H9 (cell line): ENCODE results near the gene HPS4. TPM values are rescaled to one million over a fixed set of nuclear protein-coding genes. Genes with fewer than 3 reads are reported as not detected.

ENCODE experiments used
- DNase-seq: peaks from one replicate; pipeline ENCODE4 v3.0.0-alpha.2; 2017
- H2AFZ ChIP-seq: one replicate; pipeline ENCODE4 v1.6.1; 2013; ENCODE audit warnings: mild to moderate bottlenecking, low read length, control low read depth, moderate library complexity
- H2AK5ac ChIP-seq: 2 replicates; pipeline ENCODE4 v1.6.1; 2013; ENCODE audit warnings: low read length, control low read depth, mixed read lengths; ENCODE audit not compliant: insufficient read length
- H2BK120ac ChIP-seq: one replicate; pipeline ENCODE4 v1.6.1; 2013; ENCODE audit warnings: low read depth, mild to moderate bottlenecking, low read length, control low read depth, inconsistent platforms; ENCODE audit not compliant: poor library complexity, severe bottlenecking
- H2BK12ac ChIP-seq: 2 replicates; pipeline ENCODE4 v1.6.1; 2013; ENCODE audit warnings: low read length, control low read depth, mixed read lengths, low read depth; ENCODE audit not compliant: insufficient read length
- H2BK15ac ChIP-seq: 2 replicates; pipeline ENCODE4 v1.6.1; 2013; ENCODE audit warnings: low read depth, low read length, control low read depth
- H2BK20ac ChIP-seq: one replicate; pipeline ENCODE4 v1.6.1; 2013; ENCODE audit warnings: low read depth, mild to moderate bottlenecking, low read length, control low read depth, inconsistent platforms; ENCODE audit not compliant: poor library complexity, severe bottlenecking
- H2BK5ac ChIP-seq: 2 replicates; pipeline ENCODE4 v1.6.1; 2013; ENCODE audit warnings: low read length, control low read depth, mixed read lengths; ENCODE audit not compliant: insufficient read length
- H3K14ac ChIP-seq: 2 replicates; pipeline ENCODE4 v1.6.1; 2013; ENCODE audit warnings: low read length, control low read depth; ENCODE audit not compliant: insufficient read depth
- H3K18ac ChIP-seq: 2 replicates; pipeline ENCODE4 v1.6.1; 2013; ENCODE audit warnings: low read depth, mild to moderate bottlenecking, mixed read lengths, low read length, control low read depth; ENCODE audit not compliant: insufficient read length
- H3K23ac ChIP-seq: 2 replicates; pipeline ENCODE4 v1.6.1; 2013; ENCODE audit warnings: low read length, control low read depth, mixed read lengths, low read depth; ENCODE audit not compliant: insufficient read length
- H3K23me2 ChIP-seq: 2 replicates; pipeline ENCODE4 v1.6.1; 2013; ENCODE audit warnings: low read depth, mild to moderate bottlenecking, mixed read lengths, low read length, control low read depth; ENCODE audit not compliant: insufficient read length, poor library complexity, severe bottlenecking
- H3K27ac ChIP-seq: 2 replicates; pipeline ENCODE4 v1.5.1; 2013; ENCODE audit warnings: low read length, control low read depth, mixed read lengths, low read depth; ENCODE audit not compliant: insufficient read length
- H3K27me3 ChIP-seq: 2 replicates; pipeline ENCODE4 v1.6.1; 2013; ENCODE audit warnings: low read length, control low read depth, inconsistent platforms; ENCODE audit not compliant: insufficient read depth
- H3K4ac ChIP-seq: 2 replicates; pipeline ENCODE4 v1.6.1; 2013; ENCODE audit warnings: low read depth, mild to moderate bottlenecking, control low read depth, inconsistent platforms, low read length, moderate library complexity
- H3K4me1 ChIP-seq: 2 replicates; pipeline ENCODE4 v1.6.1; 2013; ENCODE audit warnings: low read length, control low read depth, inconsistent platforms; ENCODE audit not compliant: insufficient read depth
- H3K4me2 ChIP-seq: 2 replicates; pipeline ENCODE4 v1.6.1; 2013; ENCODE audit warnings: low read length, control low read depth, mixed read lengths; ENCODE audit not compliant: insufficient read length, insufficient read depth
- H3K56ac ChIP-seq: 2 replicates; pipeline ENCODE4 v1.6.1; 2013; ENCODE audit warnings: low read depth, mild to moderate bottlenecking, mixed read lengths, low read length, control low read depth; ENCODE audit not compliant: insufficient read length
- H3K79me1 ChIP-seq: 2 replicates; pipeline ENCODE4 v1.6.1; 2013; ENCODE audit warnings: low read depth, mild to moderate bottlenecking, moderate library complexity, low read length, control low read depth, inconsistent platforms; ENCODE audit not compliant: insufficient read depth, poor library complexity, severe bottlenecking
- H3K79me2 ChIP-seq: 2 replicates; pipeline ENCODE4 v1.6.1; 2013; ENCODE audit warnings: low read length, control low read depth, inconsistent platforms; ENCODE audit not compliant: insufficient read depth
- H3K9ac ChIP-seq: 2 replicates; pipeline ENCODE4 v1.6.1; 2013; ENCODE audit warnings: low read length, control low read depth, mixed read lengths; ENCODE audit not compliant: insufficient read length; ENCODE audit errors: extremely low read depth
- H3K9me3 ChIP-seq: one replicate; pipeline ENCODE4 v1.6.1; 2013; ENCODE audit warnings: low read depth, low read length, inconsistent platforms; ENCODE audit not compliant: control insufficient read depth
- H3T11ph ChIP-seq: one replicate; pipeline ENCODE4 v1.6.1; 2013; ENCODE audit warnings: mild to moderate bottlenecking, low read length, control low read depth, inconsistent platforms
- H4K20me1 ChIP-seq: one replicate; pipeline ENCODE4 v1.6.1; 2013; ENCODE audit not compliant: control insufficient read depth, insufficient read length, insufficient read depth
- H4K5ac ChIP-seq: 2 replicates; pipeline ENCODE4 v1.6.1; 2013; ENCODE audit warnings: low read depth, mild to moderate bottlenecking, mixed read lengths, low read length, control low read depth; ENCODE audit not compliant: insufficient read length
- H4K8ac ChIP-seq: replicated peaks from 2 replicates; pipeline ENCODE4 v1.6.1; 2013; ENCODE audit warnings: low read length, control low read depth, mixed read lengths, low read depth; ENCODE audit not compliant: insufficient read length
- H4K91ac ChIP-seq: 2 replicates; pipeline ENCODE4 v1.6.1; 2013; ENCODE audit warnings: low read depth, mild to moderate bottlenecking, moderate library complexity, mixed read lengths, low read length, control low read depth; ENCODE audit not compliant: insufficient read length
- H3K27ac Mint-ChIP-seq, 3 experiments: 2 replicates in 2 of 3; 3 replicates in 1 of 3; pipeline ENCODE4 v1.8.0; 2020 to 2021; ENCODE audit warnings: mixed read lengths in 3 of 3, mild to moderate bottlenecking in 1 of 3, moderate library complexity in 1 of 3
- H3K27me3 Mint-ChIP-seq: 2 replicates; pipeline ENCODE4 v1.8.0; 2021; ENCODE audit warnings: low read depth, mild to moderate bottlenecking, moderate library complexity, mixed read lengths
- H3K36me3 Mint-ChIP-seq, 3 experiments: 2 replicates in 2 of 3; 3 replicates in 1 of 3; pipeline ENCODE4 v1.8.0; 2020 to 2021; ENCODE audit warnings: low read depth in 3 of 3, mixed read lengths in 3 of 3; ENCODE audit not compliant: insufficient read depth in 1 of 3
- H3K4me1 Mint-ChIP-seq, 2 experiments: 2 replicates each; pipeline ENCODE4 v1.8.0; 2020; ENCODE audit warnings: mixed read lengths in 2 of 2
- H3K4me3 Mint-ChIP-seq, 2 experiments: 2 replicates in 1 of 2; 3 replicates in 1 of 2; pipeline ENCODE4 v1.8.0; 2020 to 2021; ENCODE audit warnings: mild to moderate bottlenecking in 2 of 2, mixed read lengths in 2 of 2, moderate library complexity in 1 of 2
- H3K9me3 Mint-ChIP-seq, 2 experiments: 2 replicates in 1 of 2; 3 replicates in 1 of 2; pipeline ENCODE4 v1.8.0; 2020; ENCODE audit warnings: mild to moderate bottlenecking in 2 of 2, mixed read lengths in 2 of 2, moderate library complexity in 1 of 2
- WGBS: extraction: QIAGEN DNeasy Blood & Tissue Kit; methylation state at CpG from one replicate; pipeline ENCODE4 v1.1.7; 2013; ENCODE audit warnings: missing lambda C conversion rate, low lambda C conversion rate, mixed read lengths; ENCODE audit not compliant: insufficient read length; ENCODE audit errors: extremely low coverage; 5-methylcytosine and 5-hydroxymethylcytosine counted together
- total RNA-seq: library from RNA; stranded (reverse); gene quantifications from 2 replicates; pipeline ENCODE4 v1.2.1, GENCODE V29; 2021
- TF ChIP-seq, protein P1 (sequence below): fragments of 200-600 bp; sonication (generic); conservative IDR thresholded peaks from 3 replicates; pipeline ENCODE4 v1.8.0; 2021; ENCODE audit warnings: antibody characterized with exemption, mild to moderate bottlenecking

HPS4 gene
- total RNA-seq, 1 experiment from 2014 or later: 26.2 TPM

GRCh38 chr22:26431261-26431995 is 52.2 kb downstream of the HPS4 start:
- Mint-ChIP-seq H3K27ac (no peak overlapping the region), H3K36me3 (peaks cover 3 to 19% (median 13%) of the 10 kb centered on the region in 3 experiments), H3K4me3 (0 out of 5 replicates have a peak overlapping the region, but pooled peaks of 1 of the 2 experiments have one; percentile 12), H3K9me3 (peaks cover 0 to 3% of the 10 kb centered on the region in 2 experiments; a peak in 3 of 5 replicates), H3K4me1 (peaks cover 19 to 29% of the 10 kb centered on the region in 2 experiments), H3K27me3 (peaks cover 30% of the 10 kb centered on the region)
- TF ChIP-seq, protein P1, sequence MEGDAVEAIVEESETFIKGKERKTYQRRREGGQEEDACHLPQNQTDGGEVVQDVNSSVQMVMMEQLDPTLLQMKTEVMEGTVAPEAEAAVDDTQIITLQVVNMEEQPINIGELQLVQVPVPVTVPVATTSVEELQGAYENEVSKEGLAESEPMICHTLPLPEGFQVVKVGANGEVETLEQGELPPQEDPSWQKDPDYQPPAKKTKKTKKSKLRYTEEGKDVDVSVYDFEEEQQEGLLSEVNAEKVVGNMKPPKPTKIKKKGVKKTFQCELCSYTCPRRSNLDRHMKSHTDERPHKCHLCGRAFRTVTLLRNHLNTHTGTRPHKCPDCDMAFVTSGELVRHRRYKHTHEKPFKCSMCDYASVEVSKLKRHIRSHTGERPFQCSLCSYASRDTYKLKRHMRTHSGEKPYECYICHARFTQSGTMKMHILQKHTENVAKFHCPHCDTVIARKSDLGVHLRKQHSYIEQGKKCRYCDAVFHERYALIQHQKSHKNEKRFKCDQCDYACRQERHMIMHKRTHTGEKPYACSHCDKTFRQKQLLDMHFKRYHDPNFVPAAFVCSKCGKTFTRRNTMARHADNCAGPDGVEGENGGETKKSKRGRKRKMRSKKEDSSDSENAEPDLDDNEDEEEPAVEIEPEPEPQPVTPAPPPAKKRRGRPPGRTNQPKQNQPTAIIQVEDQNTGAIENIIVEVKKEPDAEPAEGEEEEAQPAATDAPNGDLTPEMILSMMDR: no peak
- Histone ChIP-seq H2AFZ (no peak overlapping the region), H3K27me3 (no peaks in the 10 kb centered on the region), H2BK15ac (no peak overlapping the region), H4K5ac (no peak overlapping the region), H3K79me2 (no peaks in the 10 kb centered on the region; the same call in 1 of the 2 replicates), H3K23me2 (peaks cover 11% of the 10 kb centered on the region), H3K18ac (no peak overlapping the region), H3K27ac (no peak overlapping the region), H2BK20ac (no peak overlapping the region), H4K20me1 (no peaks in the 10 kb centered on the region), H3K23ac (no peak overlapping the region), H3K79me1 (no peaks in the 10 kb centered on the region), H2AK5ac (no peak overlapping the region), H3K56ac (no peak overlapping the region), H2BK12ac (no peak overlapping the region), H2BK120ac (no peak overlapping the region), H3K14ac (no peak overlapping the region), H3K9me3 (no peaks in the 10 kb centered on the region), H4K91ac (no peak overlapping the region), H3K4ac (no peak overlapping the region), H4K8ac (no peak overlapping the region), H2BK5ac (no peak overlapping the region), H3K4me2 (no peak overlapping the region), H3K9ac (no peak overlapping the region), H3T11ph (no peak overlapping the region), H3K4me1 (no peaks in the 10 kb centered on the region; the same call in 1 of the 2 replicates)
- no CpG with 5 or more reads among the region's 13 CpGs for WGBS
- DNase-seq: no peak
